ENCODE results near the gene SOX12.

DNA sequence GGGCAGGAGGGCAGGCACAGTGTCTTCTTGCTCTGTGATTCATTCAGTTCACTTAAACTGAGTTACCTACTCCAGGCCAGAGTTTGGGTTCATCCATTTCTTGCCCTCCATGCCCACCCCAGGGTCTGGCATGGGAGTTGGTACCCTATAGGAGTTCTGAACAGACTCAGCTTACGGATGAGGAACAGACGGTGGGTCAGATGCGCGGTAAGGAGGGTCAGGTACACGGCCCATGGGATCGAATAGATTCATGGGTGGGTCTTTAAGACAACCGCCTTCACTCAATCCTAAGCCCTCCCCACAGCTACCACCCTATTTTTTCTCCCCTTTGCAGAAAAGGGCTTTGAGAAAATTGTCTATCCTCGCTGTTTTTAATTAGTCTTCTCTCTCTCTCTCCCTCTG lies 42.1 kb downstream of the SOX12 start:
- TF ChIP-seq, protein P1, sequence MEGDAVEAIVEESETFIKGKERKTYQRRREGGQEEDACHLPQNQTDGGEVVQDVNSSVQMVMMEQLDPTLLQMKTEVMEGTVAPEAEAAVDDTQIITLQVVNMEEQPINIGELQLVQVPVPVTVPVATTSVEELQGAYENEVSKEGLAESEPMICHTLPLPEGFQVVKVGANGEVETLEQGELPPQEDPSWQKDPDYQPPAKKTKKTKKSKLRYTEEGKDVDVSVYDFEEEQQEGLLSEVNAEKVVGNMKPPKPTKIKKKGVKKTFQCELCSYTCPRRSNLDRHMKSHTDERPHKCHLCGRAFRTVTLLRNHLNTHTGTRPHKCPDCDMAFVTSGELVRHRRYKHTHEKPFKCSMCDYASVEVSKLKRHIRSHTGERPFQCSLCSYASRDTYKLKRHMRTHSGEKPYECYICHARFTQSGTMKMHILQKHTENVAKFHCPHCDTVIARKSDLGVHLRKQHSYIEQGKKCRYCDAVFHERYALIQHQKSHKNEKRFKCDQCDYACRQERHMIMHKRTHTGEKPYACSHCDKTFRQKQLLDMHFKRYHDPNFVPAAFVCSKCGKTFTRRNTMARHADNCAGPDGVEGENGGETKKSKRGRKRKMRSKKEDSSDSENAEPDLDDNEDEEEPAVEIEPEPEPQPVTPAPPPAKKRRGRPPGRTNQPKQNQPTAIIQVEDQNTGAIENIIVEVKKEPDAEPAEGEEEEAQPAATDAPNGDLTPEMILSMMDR (IDR thresholded peaks at IDR 0.05): no peak
- TF ChIP-seq EZH2 (IDR thresholded peaks at IDR 0.05): no peak

Measured in neural progenitor cell (in vitro differentiated cells).